Panc1 (cell line): ENCODE results near the gene ADSL. TPM values are rescaled to one million over a fixed set of nuclear protein-coding genes. Genes with fewer than 3 reads are reported as not detected.

ENCODE experiments used
- ATAC-seq: fragments of 200-7000 bp; cut with Tn5 transposase; 2 replicates; pipeline ENCODE4 v1.9.1; 2020; ENCODE audit warnings: mild to moderate bottlenecking, moderate library complexity
- BruUV-seq: library from RNA; stranded (reverse); fragments of 400-500 nt; replicated peaks from 2 replicates; lab custom pipeline; 2021; lab: Mats Ljungman, UMichigan
- CTCF ChIA-PET: fragments of 300-600 bp; sonication (Branson Sonifier 250); formaldehyde crosslinking; loops from one replicate; lab custom pipeline; 2022; ENCODE audit warnings: antibody characterized with exemption; lab: Charles Lee
- POLR2A ChIA-PET: fragments of 300-600 bp; sonication (Branson Sonifier 250); formaldehyde crosslinking; loops from one replicate; lab custom pipeline; 2022; ENCODE audit warnings: antibody characterized with exemption; lab: Charles Lee
- DNase-seq: peaks from one replicate; pipeline ENCODE4 v3.0.0-alpha.2; 2010; ENCODE audit warnings: low read depth, low spot score
- H3K27ac ChIP-seq: 2 replicates; pipeline ENCODE4 v1.5.1; 2011; ENCODE audit warnings: mild to moderate bottlenecking, low read length, inconsistent platforms
- H3K27me3 ChIP-seq: fragments of 200-500 bp; sonication (Bioruptor generic); 2 replicates; pipeline ENCODE4 v1.6.0; 2014; ENCODE audit warnings: low read length, inconsistent platforms; ENCODE audit not compliant: control insufficient read depth, insufficient read depth
- H3K36me3 ChIP-seq: fragments of 200-500 bp; sonication (Bioruptor generic); 2 replicates; pipeline ENCODE4 v1.5.1; 2014; ENCODE audit warnings: inconsistent platforms, mild to moderate bottlenecking, low read length, moderate library complexity; ENCODE audit not compliant: control insufficient read depth, insufficient read depth
- H3K4me1 ChIP-seq: 2 replicates; pipeline ENCODE4 v1.5.1; 2011; ENCODE audit warnings: inconsistent platforms, mild to moderate bottlenecking, low read length, moderate library complexity; ENCODE audit not compliant: control insufficient read depth, insufficient read depth
- H3K4me3 ChIP-seq, 2 experiments: 2 replicates each; pipeline ENCODE4 v1.5.1; 2011 to 2012; ENCODE audit warnings: low read depth in 2 of 2, low read length in 2 of 2, mild to moderate bottlenecking in 2 of 2, inconsistent platforms in 1 of 2, moderate library complexity in 1 of 2
- H3K9me3 ChIP-seq: fragments of 200-500 bp; sonication (Bioruptor generic); 2 replicates; pipeline ENCODE4 v1.5.1; 2014; ENCODE audit warnings: low read depth, mild to moderate bottlenecking, inconsistent platforms, low read length, moderate library complexity; ENCODE audit not compliant: control insufficient read depth, insufficient read depth
- CTCF ChIP-seq: fragments of 450-650 bp; IDR thresholded peaks from 2 replicates; pipeline ENCODE4 v1.5.1; 2017; ENCODE audit warnings: mild to moderate bottlenecking
- POLR2AphosphoS5 ChIP-seq: IDR thresholded peaks from 2 replicates; pipeline ENCODE4 v1.6.1; 2012; ENCODE audit warnings: mild to moderate bottlenecking, low read depth, low read length, moderate library complexity
- REST ChIP-seq, 2 experiments: IDR thresholded peaks; 2 replicates each; pipeline ENCODE4 v1.6.1; 2011 to 2012; ENCODE audit warnings: low read depth in 2 of 2, control low read depth in 1 of 2, low read length in 1 of 2, mild to moderate bottlenecking in 1 of 2, moderate library complexity in 1 of 2; ENCODE audit not compliant: insufficient read depth in 1 of 2
- SIN3A ChIP-seq: IDR thresholded peaks from 2 replicates; pipeline ENCODE4 v1.6.1; 2012; ENCODE audit warnings: low read depth, mild to moderate bottlenecking, low read length, moderate library complexity, borderline replicate concordance; ENCODE audit not compliant: insufficient read depth
- TCF7L2 ChIP-seq: IDR thresholded peaks from 2 replicates; pipeline ENCODE4 v1.6.1; 2011; ENCODE audit warnings: mild to moderate bottlenecking, low read depth, low read length, inconsistent platforms
- in situ Hi-C: cut with HindIII; loops from 2 replicates; pipeline ENCODE4 v1.10.0; 2016; ENCODE audit warnings: low sequenced_read_pairs, low pct_unique_long_range_greater_than_20kb
- intact Hi-C: fragments of 100-400 bp; cut with micrococcal nuclease; formaldehyde crosslinking; loops from one replicate; pipeline ENCODE4 v1.10.0; 2022; ENCODE audit not compliant: unreplicated experiment
- total RNA-seq: library from RNA; stranded (reverse); gene quantifications from one replicate; pipeline ENCODE4 v1.2.1, GENCODE V29; 2021; ENCODE audit not compliant: unreplicated experiment

ADSL gene
- total RNA-seq, 1 experiment from 2014 or later: 107 TPM

GRCh38 chr22:40410272-40410671 is 64.0 kb downstream of the ADSL start:
- in situ Hi-C loops: no loop called here
- Histone ChIP-seq H3K36me3 (no peaks in the 10 kb centered on the region; the same call in 1 of the 2 replicates), H3K9me3 (no peaks in the 10 kb centered on the region), H3K4me3 (no peak overlapping the region), H3K4me1 (no peaks in the 10 kb centered on the region), H3K27ac (no peak overlapping the region), H3K27me3 (no peaks in the 10 kb centered on the region)
- ATAC-seq (no peak), DNase-seq (no peak)
- BruUV-seq: TSS peak; percentile 63
- intact Hi-C loops: no loop called here
- ChIA-PET CTCF (no interaction called here), POLR2A (interaction anchor here (0.6 kb wide), 1 partner anchor 244 kb away, joined by 4 read pairs; no protein-coding TSS in a partner anchor)
- TF ChIP-seq CTCF (no peak), SIN3A (no peak), TCF7L2 (no peak), REST (IDR thresholded peaks at IDR 0.05; ENCODE audit: insufficient read depth in 1 of 2, low read depth in 2 of 2, low read length in 1 of 2) (no peak), POLR2AphosphoS5 (no peak)

- DNase-seq (no peak), ATAC-seq (no peak)
- BruUV-seq: no TSS peak
- intact Hi-C loops: no loop called here
- CTCF ChIA-PET: no interaction called here
- no peaks in the 10 kb centered on the region for H3K4me1 ChIP-seq
- H3K27me3 ChIP-seq: no peaks in the 10 kb centered on the region
- no peaks in the 10 kb centered on the region; the same call in 1 of the 2 replicates for H3K36me3 ChIP-seq
- POLR2A ChIA-PET: interaction anchor here (0.6 kb wide), 1 partner anchor 244 kb away, joined by 4 read pairs; no protein-coding TSS in a partner anchor
- H3K4me3 ChIP-seq: no peak overlapping the region
- in situ Hi-C loops: no loop called here
- H3K27ac ChIP-seq: no peak overlapping the region
- H3K9me3 ChIP-seq: no peaks in the 10 kb centered on the region
- TF ChIP-seq POLR2AphosphoS5 (no peak), CTCF (no peak), REST (IDR thresholded peaks at IDR 0.05; ENCODE audit: insufficient read depth in 1 of 2, low read depth in 2 of 2, low read length in 1 of 2) (no peak)
These were observed 64.6 kb downstream of the ADSL start for GRCh38 chr22:40410731-40411505.
